ENCODE results near the gene IDH3A. TPM values are rescaled to one million over a fixed set of nuclear protein-coding genes. Genes with fewer than 3 reads are reported as not detected.

Gene IDH3A
- total RNA-seq, 1 experiment from 2014 or later = 115 TPM

DNA sequence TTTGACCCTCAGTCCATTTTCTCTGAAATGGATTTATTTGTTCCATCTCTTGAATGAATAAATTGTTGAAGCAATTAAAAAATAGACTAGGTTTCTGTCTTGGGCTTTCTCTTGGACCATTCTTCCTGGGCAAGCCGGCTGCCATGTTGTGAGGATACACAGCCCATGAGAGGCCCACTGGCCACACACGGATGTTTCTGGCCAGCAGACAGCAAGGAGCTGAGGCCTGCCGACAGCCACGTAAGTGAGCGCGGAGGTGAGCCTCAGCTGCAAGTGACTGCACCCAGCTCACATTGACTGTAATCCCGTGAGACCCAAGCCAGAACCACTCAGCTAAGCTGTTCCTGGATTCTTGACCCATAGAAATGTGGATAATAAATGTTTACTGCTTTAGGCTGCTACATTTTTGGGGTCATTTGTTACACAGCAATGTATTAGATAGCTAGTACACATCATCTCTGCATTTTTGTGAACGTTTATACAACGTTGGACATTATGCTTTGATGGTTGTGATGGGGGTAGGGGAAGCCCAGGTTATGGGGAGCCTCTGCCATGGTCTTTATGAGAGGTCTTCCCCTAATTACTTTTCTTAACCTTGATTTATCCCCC is 22.8 kb downstream of the IDH3A start:
- intact Hi-C loops (cut with micrococcal nuclease) = no loop called here
- Histone ChIP-seq H3K9ac (ENCODE audit: low read length) (no peak overlapping the region), H3K9me2 (ENCODE audit: insufficient read depth) (no peaks in the 10 kb centered on the region), H3K36me3 (ENCODE audit: control insufficient read depth in 1 of 2, insufficient read depth in 2 of 2, low read length in 2 of 2) (peaks cover 22 to 29% of the 10 kb centered on the region in 2 experiments), H3K9me3 (ENCODE audit: control insufficient read depth in 1 of 2, insufficient read depth in 1 of 2, low read depth in 1 of 2, low read length in 2 of 2) (peaks cover 0 to 5% of the 10 kb centered on the region in 2 experiments; a peak in 1 of 4 replicates), H3K27ac (ENCODE audit: low read depth, low read length) (no peak overlapping the region), H3K27me3 (ENCODE audit: insufficient read depth, low read length) (no peaks in the 10 kb centered on the region), H2AFZ (ENCODE audit: low read depth, low read length, poor library complexity, severe bottlenecking) (no peak overlapping the region), H3K4me2 (ENCODE audit: low read length) (no peak overlapping the region), H3K79me2 (ENCODE audit: insufficient read depth, low read length) (no peaks in the 10 kb centered on the region), H3K4me3 (replicated peaks in 1 of 2; ENCODE audit: low read depth in 1 of 2, low read length in 2 of 2) (no peak overlapping the region), H3K4me1 (ENCODE audit: control insufficient read depth in 1 of 2, insufficient read depth in 2 of 2, low read length in 2 of 2) (no peaks in the 10 kb centered on the region), H4K20me1 (ENCODE audit: insufficient read depth) (no peaks in the 10 kb centered on the region)
- ATAC-seq = no peak
- ChIA-PET POLR2A (interaction anchor here (1.1 kb wide), 1 partner anchor 23 kb away, joined by 7 read pairs; the partner anchor contains the start of gene IDH3A), CTCF (no interaction called here), RAD21 (ENCODE audit: low non-redundant PET in 1 of 2, low total read pairs in 2 of 2, uncharacterized antibody in 2 of 2, unreplicated experiment in 2 of 2) (no interaction called here)
- BruUV-seq (replicated peaks) = no TSS peak
- DNase-seq (ENCODE audit: low read depth, low spot score) = no peak
- no peak for TF ChIP-seq JUND (IDR thresholded peaks at IDR 0.05)
- no peak for TF ChIP-seq SP1 (IDR thresholded peaks at IDR 0.05; ENCODE audit: low read depth)
- no peak for TF ChIP-seq SIN3A (IDR thresholded peaks at IDR 0.05; ENCODE audit: low read depth)
- no peak for TF ChIP-seq POLR2AphosphoS5 (IDR thresholded peaks at IDR 0.05; ENCODE audit: low read depth, low read length)
- no peak for TF ChIP-seq YY1 (IDR thresholded peaks at IDR 0.05; ENCODE audit: extremely low read depth, insufficient replicate concordance, low read depth, low read length)
- no peak for TF ChIP-seq EZH2phosphoT487 (IDR thresholded peaks at IDR 0.05; ENCODE audit: borderline replicate concordance)
- TF ChIP-seq CTCF (IDR thresholded peaks at IDR 0.05 in 2 of 3, conservative IDR thresholded peaks at IDR 0.05 in 1 of 3; ENCODE audit: borderline replicate concordance in 1 of 3, insufficient read depth in 1 of 3, low read depth in 2 of 3, low read length in 2 of 3) = no peak
- no peak for TF ChIP-seq ZFX (IDR thresholded peaks at IDR 0.05)
- TF ChIP-seq POLR2A (IDR thresholded peaks at IDR 0.05; ENCODE audit: borderline replicate concordance, extremely low read depth, insufficient read depth, insufficient read length) = no peak
- no peak for TF ChIP-seq ATF3 (IDR thresholded peaks at IDR 0.05)
- no peak for TF ChIP-seq EGR1 (IDR thresholded peaks at IDR 0.05; ENCODE audit: low read depth)
- TF ChIP-seq MAX (IDR thresholded peaks at IDR 0.05) = no peak
